H1 (cell line): ENCODE data around the gene C16orf87.

Experiments used
- CTBP2 ChIP-seq: IDR thresholded peaks from 2 replicates; pipeline ENCODE4 v1.7.0; 2011; ENCODE audit warnings: borderline replicate concordance, mild to moderate bottlenecking, moderate library complexity, mixed read lengths, low read length; ENCODE audit not compliant: insufficient read depth, insufficient read length
- CTCF ChIP-seq, 3 experiments: IDR thresholded peaks; 1 replicate in 2 of 3; 2 replicates in 1 of 3; pipeline versions ENCODE4 v1.5.1 to v1.6.1; 2011; ENCODE audit warnings: low read length in 3 of 3, mild to moderate bottlenecking in 3 of 3, inconsistent platforms in 2 of 3, low read depth in 1 of 3, moderate library complexity in 1 of 3; ENCODE audit not compliant: insufficient read depth in 1 of 3; ENCODE audit errors: control extremely low read depth in 1 of 3
- HDAC2 ChIP-seq, 2 experiments: fragments of 300-600 bp in 1 of 2; sonication (generic) in 1 of 2; IDR thresholded peaks; 2 replicates each; pipeline ENCODE4 v1.6.1; 2011 to 2012; ENCODE audit warnings: low read depth in 2 of 2, low read length in 2 of 2, mild to moderate bottlenecking in 2 of 2, moderate library complexity in 2 of 2, borderline replicate concordance in 1 of 2, inconsistent platforms in 1 of 2
- JUN ChIP-seq: IDR thresholded peaks from 2 replicates; pipeline ENCODE4 v1.6.1; 2011; ENCODE audit warnings: low read depth, mild to moderate bottlenecking, improper control_type of control experiment, low read length
- NRF1 ChIP-seq: IDR thresholded peaks from 2 replicates; pipeline ENCODE4 v1.6.1; 2011; ENCODE audit warnings: mild to moderate bottlenecking, low read depth, low read length, improper control_type of control experiment
- PHF8 ChIP-seq: fragments of 200-600 bp; sonication (generic); conservative IDR thresholded peaks from 2 replicates; pipeline ENCODE4 v1.7.1; 2012; ENCODE audit warnings: low read depth, mild to moderate bottlenecking, inconsistent platforms, low read length, moderate library complexity
- POLR2AphosphoS5 ChIP-seq: IDR thresholded peaks from 2 replicates; pipeline ENCODE4 v1.6.1; 2011; ENCODE audit warnings: low read depth, low read length
- SAP30 ChIP-seq: fragments of 300-600 bp; sonication (generic); IDR thresholded peaks from 2 replicates; pipeline ENCODE4 v1.7.1; 2012; ENCODE audit warnings: low read length, moderate library complexity, mild to moderate bottlenecking, inconsistent platforms; ENCODE audit not compliant: insufficient read depth, insufficient replicate concordance

- TF ChIP-seq CTCF (IDR thresholded peaks at IDR 0.05; ENCODE audit: control extremely low read depth in 1 of 3, insufficient read depth in 1 of 3, low read depth in 1 of 3, low read length in 3 of 3) (no peak), PHF8 (no peak), CTBP2 (no peak), SAP30 (no peak), JUN (no peak), NRF1 (no peak), POLR2AphosphoS5 (no peak), HDAC2 (IDR thresholded peaks at IDR 0.05; ENCODE audit: borderline replicate concordance in 1 of 2, low read depth in 2 of 2, low read length in 2 of 2) (no peak)
Observed at GRCh38 chr16:46790599-46791270, 40.2 kb downstream of the C16orf87 start.
